Measurements from ENCODE around the gene TPD52L3.

Gene TPD52L3

DNA sequence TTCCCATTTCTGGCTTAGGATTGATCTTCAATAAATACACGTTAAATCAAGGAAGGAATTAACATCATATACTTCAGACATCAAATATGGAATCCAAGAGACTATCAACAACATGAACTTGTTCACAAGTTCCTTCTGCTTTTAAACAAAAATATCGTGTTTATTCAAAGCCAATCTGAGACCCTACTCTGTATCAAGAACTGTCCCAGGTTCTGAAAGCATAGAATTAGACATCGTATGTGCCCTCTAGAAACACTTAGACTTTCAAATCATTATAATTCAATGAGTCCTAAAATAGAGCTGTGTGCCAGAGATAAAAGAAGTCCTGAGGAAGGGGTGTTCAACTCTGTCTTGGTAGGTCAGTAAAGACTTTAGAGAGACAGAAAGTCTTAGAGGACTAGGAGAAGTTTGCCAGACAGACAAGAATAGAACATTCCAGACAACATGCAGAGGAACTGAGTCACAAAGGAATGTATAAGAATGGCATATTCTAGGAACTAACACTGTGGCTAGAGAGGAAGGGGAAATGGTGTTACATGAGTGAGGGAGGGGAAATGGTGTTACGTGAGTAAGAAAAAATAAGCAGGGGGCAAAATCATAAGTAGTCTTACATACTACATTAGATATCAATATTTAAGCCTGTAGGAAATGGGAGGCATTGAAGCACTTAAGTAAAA, 2.9 kb downstream of the TPD52L3 start:
- Histone ChIP-seq H3K9me3 (replicated peaks; ENCODE audit: insufficient read depth, low read length) (no peaks in the 10 kb centered on the region), H3K36me3 (replicated peaks; ENCODE audit: insufficient read depth, low read length) (no peaks in the 10 kb centered on the region), H3K27me3 (replicated peaks; ENCODE audit: insufficient read depth, low read length) (no peaks in the 10 kb centered on the region), H4K20me1 (ENCODE audit: insufficient read depth, low read length) (no peaks in the 10 kb centered on the region), H2AFZ (ENCODE audit: low read length) (no peak overlapping the region), H3K4me1 (ENCODE audit: low read length) (0 out of 2 replicates have a peak, but pooled peaks cover 3% of the 10 kb centered on the region), H3K4me2 (ENCODE audit: low read depth, low read length) (no peak overlapping the region), H3F3A (ENCODE audit: insufficient read depth, low read length) (no peaks in the 10 kb centered on the region), H3K9me2 (replicated peaks; ENCODE audit: insufficient read depth, low read length) (no peaks in the 10 kb centered on the region), H3K79me2 (ENCODE audit: low read length) (no peaks in the 10 kb centered on the region), H3K9ac (ENCODE audit: low read length) (no peak overlapping the region), H3K4me3 (ENCODE audit: low read length) (no peak overlapping the region), H3K27ac (ENCODE audit: low read length) (no peak overlapping the region)
- TF ChIP-seq EZH2phosphoT487 (IDR thresholded peaks at IDR 0.05; ENCODE audit: low read length) (no peak), EZH2 (optimal IDR thresholded peaks at IDR 0.05; ENCODE audit: low read depth, low read length) (no peak)
- TF ChIP-seq, protein P1, sequence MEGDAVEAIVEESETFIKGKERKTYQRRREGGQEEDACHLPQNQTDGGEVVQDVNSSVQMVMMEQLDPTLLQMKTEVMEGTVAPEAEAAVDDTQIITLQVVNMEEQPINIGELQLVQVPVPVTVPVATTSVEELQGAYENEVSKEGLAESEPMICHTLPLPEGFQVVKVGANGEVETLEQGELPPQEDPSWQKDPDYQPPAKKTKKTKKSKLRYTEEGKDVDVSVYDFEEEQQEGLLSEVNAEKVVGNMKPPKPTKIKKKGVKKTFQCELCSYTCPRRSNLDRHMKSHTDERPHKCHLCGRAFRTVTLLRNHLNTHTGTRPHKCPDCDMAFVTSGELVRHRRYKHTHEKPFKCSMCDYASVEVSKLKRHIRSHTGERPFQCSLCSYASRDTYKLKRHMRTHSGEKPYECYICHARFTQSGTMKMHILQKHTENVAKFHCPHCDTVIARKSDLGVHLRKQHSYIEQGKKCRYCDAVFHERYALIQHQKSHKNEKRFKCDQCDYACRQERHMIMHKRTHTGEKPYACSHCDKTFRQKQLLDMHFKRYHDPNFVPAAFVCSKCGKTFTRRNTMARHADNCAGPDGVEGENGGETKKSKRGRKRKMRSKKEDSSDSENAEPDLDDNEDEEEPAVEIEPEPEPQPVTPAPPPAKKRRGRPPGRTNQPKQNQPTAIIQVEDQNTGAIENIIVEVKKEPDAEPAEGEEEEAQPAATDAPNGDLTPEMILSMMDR (IDR thresholded peaks at IDR 0.05; ENCODE audit: low read length), result no peak
- DNase-seq, result no peak

DNA sequence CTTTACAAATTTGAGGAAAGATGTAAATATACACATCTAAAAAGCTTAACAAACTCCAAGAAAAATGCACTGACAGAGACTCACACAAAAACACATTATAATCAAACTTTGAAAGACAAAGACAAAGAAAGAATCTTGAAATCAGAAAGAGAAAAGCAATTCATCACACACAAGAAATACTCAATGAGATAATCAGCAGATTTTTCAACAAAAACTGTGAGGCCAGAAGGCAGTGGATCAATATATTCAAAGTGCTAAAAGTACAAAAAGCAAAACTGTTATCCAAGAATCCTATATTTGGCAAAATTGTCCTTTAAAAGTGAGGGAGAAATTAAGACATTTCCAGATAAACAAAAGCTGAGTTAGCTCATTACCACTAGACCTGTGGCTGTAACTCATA, 6.1 kb downstream of the TPD52L3 start:
- 0 out of 2 replicates have a peak, but pooled peaks cover 3% of the 10 kb centered on the region for H3K4me1 ChIP-seq (ENCODE audit: low read length)
- no peaks in the 10 kb centered on the region for H3K9me2 ChIP-seq (replicated peaks; ENCODE audit: insufficient read depth, low read length)
- no peak for DNase-seq
- no peaks in the 10 kb centered on the region for H3F3A ChIP-seq (ENCODE audit: insufficient read depth, low read length)
- no peaks in the 10 kb centered on the region for H3K36me3 ChIP-seq (replicated peaks; ENCODE audit: insufficient read depth, low read length)
- TF ChIP-seq EZH2phosphoT487 (IDR thresholded peaks at IDR 0.05; ENCODE audit: low read length) (no peak), EZH2 (optimal IDR thresholded peaks at IDR 0.05; ENCODE audit: low read depth, low read length) (no peak)
- TF ChIP-seq, protein P1 (IDR thresholded peaks at IDR 0.05; ENCODE audit: low read length), result no peak
- no peak overlapping the region for H3K4me2 ChIP-seq (ENCODE audit: low read depth, low read length)
- H4K20me1 ChIP-seq (ENCODE audit: insufficient read depth, low read length), result no peaks in the 10 kb centered on the region
- no peaks in the 10 kb centered on the region for H3K27me3 ChIP-seq (replicated peaks; ENCODE audit: insufficient read depth, low read length)
- no peak overlapping the region for H3K27ac ChIP-seq (ENCODE audit: low read length)
- H3K4me3 ChIP-seq (ENCODE audit: low read length), result no peak overlapping the region
- H3K79me2 ChIP-seq (ENCODE audit: low read length), result no peaks in the 10 kb centered on the region
- H3K9me3 ChIP-seq (replicated peaks; ENCODE audit: insufficient read depth, low read length), result no peaks in the 10 kb centered on the region
- H2AFZ ChIP-seq (ENCODE audit: low read length), result no peak overlapping the region
- H3K9ac ChIP-seq (ENCODE audit: low read length), result no peak overlapping the region

- no peak overlapping the region for H3K27ac ChIP-seq (ENCODE audit: low read length)
- H3K9ac ChIP-seq (ENCODE audit: low read length), result no peak overlapping the region
- no peaks in the 10 kb centered on the region for H3K9me2 ChIP-seq (replicated peaks; ENCODE audit: insufficient read depth, low read length)
- peak overlapping the region; percentile 61; the same call in 1 of the 2 replicates for H3K4me2 ChIP-seq (ENCODE audit: low read depth, low read length)
- H3F3A ChIP-seq (ENCODE audit: insufficient read depth, low read length), result no peaks in the 10 kb centered on the region
- 0 out of 2 replicates have a peak, but pooled peaks cover 3% of the 10 kb centered on the region for H3K4me1 ChIP-seq (ENCODE audit: low read length)
- H2AFZ ChIP-seq (ENCODE audit: low read length), result no peak overlapping the region
- peak overlapping the region; percentile 31; the same call in 1 of the 2 replicates for H3K4me3 ChIP-seq (ENCODE audit: low read length)
- no peaks in the 10 kb centered on the region for H3K79me2 ChIP-seq (ENCODE audit: low read length)
- no peaks in the 10 kb centered on the region for H4K20me1 ChIP-seq (ENCODE audit: insufficient read depth, low read length)
- no peaks in the 10 kb centered on the region for H3K9me3 ChIP-seq (replicated peaks; ENCODE audit: insufficient read depth, low read length)
- peak; percentile 32 for DNase-seq
- no peak for TF ChIP-seq EZH2 (optimal IDR thresholded peaks at IDR 0.05; ENCODE audit: low read depth, low read length)
- no peak for TF ChIP-seq EZH2phosphoT487 (IDR thresholded peaks at IDR 0.05; ENCODE audit: low read length)
- TF ChIP-seq, protein P1 (IDR thresholded peaks at IDR 0.05; ENCODE audit: low read length), result no peak
- no peaks in the 10 kb centered on the region for H3K36me3 ChIP-seq (replicated peaks; ENCODE audit: insufficient read depth, low read length)
- no peaks in the 10 kb centered on the region for H3K27me3 ChIP-seq (replicated peaks; ENCODE audit: insufficient read depth, low read length)
Observed at GRCh38 chr9:6348766-6349165, 20.6 kb downstream of the TPD52L3 start.
